ENCODE measurements around the gene GPC5. TPM values are rescaled to one million over a fixed set of nuclear protein-coding genes. Genes with fewer than 3 reads are reported as not detected.
A peak's percentile ranks its signal among the peaks of the same experiment; 100 is the strongest.

Gene GPC5
- total and polyA plus RNA-seq, 9 of the 15 experiments (the other 6 are each of a cell fraction or from before 2014, with no cell fraction given): 0.18 to 0.27 TPM; not detected in 7

GRCh38 chr13:91816263-91816807 lies 417.9 kb downstream of the GPC5 start (continued):
- TF ChIP-seq ZNF785 (CRISPR knock-in tag; IDR thresholded peaks at IDR 0.05): no peak

GRCh38 chr13:91817250-91817649 lies 418.8 kb downstream of the GPC5 start:
- H3K27ac ChIP-seq (ENCODE audit: extremely low read depth, low read depth, low read length): no peak overlapping the region
- no peaks in the 10 kb centered on the region for H4K20me1 ChIP-seq (replicated peaks; ENCODE audit: control insufficient read depth, insufficient read depth, low read length)
- 1% methylated on average over 5 of the region's 5 CpGs for WGBS (ENCODE audit: insufficient coverage, low coverage, missing lambda C conversion rate)
- FAIRE-seq (no peak), DNase-seq (ENCODE audit: extremely low read depth in 1 of 4, low spot score in 3 of 4) (peak; percentile 7 to 38 (median 16)), ATAC-seq (peak; percentile 45; the same call in 1 of the 3 replicates)
- POLR2A ChIA-PET: no interaction called here
- in situ Hi-C loops (cut with MboI): no loop called here
- no peaks in the 10 kb centered on the region for H3K9me1 ChIP-seq (ENCODE audit: control insufficient read depth, insufficient read depth, low read length)
- H3K4me1 ChIP-seq (replicated peaks in 1 of 2; ENCODE audit: control insufficient read depth in 2 of 2, insufficient read depth in 2 of 2, low read length in 2 of 2): no peaks in the 10 kb centered on the region
- H3K36me3 ChIP-seq (ENCODE audit: control insufficient read depth, insufficient read depth, low read length): no peaks in the 10 kb centered on the region
- H3K9ac ChIP-seq (ENCODE audit: insufficient read depth in 1 of 2, low read depth in 2 of 2, low read length in 2 of 2): no peak overlapping the region
- intact Hi-C loops (cut with micrococcal nuclease): loop anchor here (10.0 kb wide), 1 partner anchor 682 kb away; no protein-coding TSS in a partner anchor
- H3K4me3 ChIP-seq: no peak overlapping the region
- H2AFZ ChIP-seq (ENCODE audit: low read depth, low read length): no peak overlapping the region
- no peaks in the 10 kb centered on the region for H3K27me3 ChIP-seq (ENCODE audit: control insufficient read depth in 2 of 2, insufficient read depth in 2 of 2, low read length in 2 of 2)
- H3K9me3 ChIP-seq (replicated peaks; ENCODE audit: control insufficient read depth, insufficient read depth, low read depth, low read length): peaks cover 2% of the 10 kb centered on the region; the same call in 1 of the 2 replicates
- no TSS peak for BruUV-seq (replicated peaks)
- no peaks in the 10 kb centered on the region for H3K79me2 ChIP-seq (ENCODE audit: control insufficient read depth, insufficient read depth, low read length)
- H3K4me2 ChIP-seq (ENCODE audit: insufficient read depth, low read length): no peak overlapping the region
- TF ChIP-seq NFE2 (IDR thresholded peaks at IDR 0.05; ENCODE audit: low read depth) (0 out of 2 replicates have a peak, but pooled peaks have one; percentile 8), ZNF24 (IDR thresholded peaks at IDR 0.05) (no peak), HBP1 (CRISPR knock-in tag; IDR thresholded peaks at IDR 0.05) (no peak), TFE3 (CRISPR knock-in tag; IDR thresholded peaks at IDR 0.05) (peak; percentile 1; the same call in 1 of the 2 replicates), RAD21 (CRISPR knock-in tag; conservative IDR thresholded peaks at IDR 0.05 in 1 of 2, IDR thresholded peaks at IDR 0.05 in 1 of 2) (peak; percentile 29 to 54; a peak in 3 of 4 replicates), CTCF (IDR thresholded peaks at IDR 0.05 in 2 of 3, conservative IDR thresholded peaks at IDR 0.05 in 1 of 3; ENCODE audit: insufficient read depth in 2 of 3, low read depth in 1 of 3, low read length in 3 of 3) (peak in 1 of 3 experiments; percentile 54; a peak in 2 of 6 replicates), RBM14 (IDR thresholded peaks at IDR 0.05; ENCODE audit: borderline replicate concordance, insufficient read depth, low read depth, low read length) (no peak)
- CTCF ChIA-PET (ENCODE audit: low intra/inter-chr PET ratio): no interaction called here
